Cardiac fibroblast (primary cell): ENCODE measurements around the gene S100B.

ENCODE experiments used
- DNase-seq, 2 donors: peaks; one replicate each; pipeline versions ENCODE4 v3.0.0 to v3.0.0-alpha.2; 2010; ENCODE audit warnings: low read depth in 2 of 2
- H3K4me3 ChIP-seq, 2 donors: replicated peaks in 1 of 2; 1 replicate in 1 of 2; 2 replicates in 1 of 2; pipeline ENCODE4 v1.5.1; 2011; ENCODE audit warnings: low read depth in 2 of 2, low read length in 2 of 2, mild to moderate bottlenecking in 2 of 2, moderate library complexity in 1 of 2
- CTCF ChIP-seq: IDR thresholded peaks from one replicate; pipeline ENCODE4 v1.5.1; 2011; ENCODE audit warnings: low read depth, mild to moderate bottlenecking, low read length, inconsistent platforms

S100B gene

GRCh38 chr21:46627726-46628125 is 22.8 kb upstream of the S100B start:
- no peak for DNase-seq

DNA sequence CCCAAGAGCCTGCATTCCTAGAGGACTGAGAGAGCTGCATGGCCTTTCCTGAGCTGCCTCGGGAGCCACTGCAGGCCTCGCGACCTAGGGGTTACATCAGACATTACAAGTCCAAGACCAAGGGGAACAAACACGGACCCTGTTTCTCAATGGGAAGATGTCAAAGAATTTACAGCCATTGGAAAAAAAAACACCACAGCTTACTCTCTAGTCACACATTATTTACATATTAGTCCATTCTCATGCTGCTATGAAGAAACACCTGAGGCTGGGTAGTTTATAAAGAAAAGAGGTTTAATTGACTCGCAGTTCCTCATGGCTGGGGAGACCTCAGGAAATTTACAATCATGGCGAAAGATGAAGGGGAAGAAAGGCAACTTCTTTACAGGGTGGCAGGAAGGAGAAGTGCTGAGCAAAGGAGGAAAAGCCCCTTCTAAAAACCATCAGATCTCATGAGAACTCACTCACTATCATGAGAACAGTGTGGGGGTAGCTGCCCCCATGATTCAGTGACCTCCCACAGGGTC is 22.2 kb upstream of the S100B start:
- DNase-seq: no peak
- no peak overlapping the region for H3K4me3 ChIP-seq
- TF ChIP-seq CTCF: no peak

More at GRCh38 chr21:46627726-46628125, 22.8 kb upstream of the S100B start:
- TF ChIP-seq CTCF: no peak
- H3K4me3 ChIP-seq: no peak overlapping the region

GRCh38 chr21:46626536-46626935 is 21.7 kb upstream of the S100B start:
- TF ChIP-seq CTCF: no peak
- DNase-seq: no peak

GRCh38 chr21:46625759-46626158 is 20.9 kb upstream of the S100B start:
- no peak for DNase-seq
- no peak for TF ChIP-seq CTCF
- no peak overlapping the region for H3K4me3 ChIP-seq

More at GRCh38 chr21:46626536-46626935, 21.7 kb upstream of the S100B start:
- H3K4me3 ChIP-seq: no peak overlapping the region

DNA sequence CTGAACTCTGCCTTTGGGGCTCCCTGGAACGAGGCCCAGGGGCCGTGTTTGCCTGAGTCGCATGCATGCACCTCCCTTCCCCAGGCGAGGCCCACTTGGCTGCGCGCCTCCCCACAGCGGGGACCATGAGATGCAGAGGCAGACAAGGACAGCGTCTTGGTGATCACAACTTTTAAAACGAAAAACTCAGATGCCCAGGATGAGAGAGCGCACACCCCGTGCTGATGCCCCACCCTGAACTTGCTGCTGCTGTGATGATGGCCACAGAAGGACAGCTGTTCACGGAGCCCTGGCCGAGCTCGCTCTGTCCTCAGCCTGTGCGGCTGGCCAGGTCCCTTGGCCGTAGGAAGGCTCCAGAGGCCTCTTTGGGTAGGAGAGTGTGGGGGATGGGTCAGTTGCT is 19.2 kb upstream of the S100B start:
- TF ChIP-seq CTCF: no peak

DNA sequence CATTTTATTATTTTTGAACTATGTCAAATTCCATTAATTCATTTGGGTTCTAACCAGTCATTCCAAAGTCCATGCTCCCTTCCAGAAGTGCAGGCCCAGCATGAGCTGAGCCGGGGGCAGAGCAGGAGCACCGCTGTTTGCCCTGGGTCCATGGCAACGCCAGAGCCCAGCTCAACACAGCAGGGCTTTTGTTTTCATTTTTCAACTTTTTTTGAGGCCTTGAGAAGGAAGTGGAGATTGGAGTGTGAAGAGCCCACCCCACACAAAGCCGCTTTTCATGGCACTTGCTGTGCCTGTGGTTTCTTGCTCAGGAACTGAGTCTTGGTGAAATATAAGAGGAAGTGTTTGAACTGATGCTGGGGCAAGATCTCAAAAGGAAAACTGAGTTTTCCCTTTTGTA is 17.3 kb upstream of the S100B start:
- peak in 1 of 2 donors; percentile 15 for DNase-seq
- TF ChIP-seq CTCF: no peak
- H3K4me3 ChIP-seq: no peak overlapping the region

More for the DNA sequence above, 19.2 kb upstream of the S100B start:
- no peak for DNase-seq
- H3K4me3 ChIP-seq: no peak overlapping the region
